Body of pancreas (tissue), 4 donors: Measurements from ENCODE around the gene RANBP3. TPM values are rescaled to one million over a fixed set of nuclear protein-coding genes. Genes with fewer than 3 reads are reported as not detected.
A peak's percentile ranks its signal among the peaks of the same experiment; 100 is the strongest.

Experiments used
- ATAC-seq: fragments of 150-250 bp; one replicate; pipeline ENCODE4 v1.9.1; 2016
- DNase-seq, 4 donors: peaks; one replicate each; pipeline ENCODE4 v3.0.0-alpha.2; 2019
- H3K27ac ChIP-seq, 4 donors: fragments of 200-600 bp; sonication (generic); 1 replicate in 3 of 4; 2 replicates in 1 of 4; pipeline versions ENCODE4 v1.5.1 to v1.6.1; 2016 to 2019; ENCODE audit warnings: mild to moderate bottlenecking in 1 of 4, mixed read lengths in 1 of 4, moderate library complexity in 1 of 4
- H3K27me3 ChIP-seq, 2 donors: fragments of 200-600 bp; sonication (generic); one replicate each; pipeline ENCODE4 v1.6.0; 2016; ENCODE audit warnings: mild to moderate bottlenecking in 1 of 2
- H3K36me3 ChIP-seq, 2 donors: fragments of 200-600 bp; sonication (generic); replicated peaks in 1 of 2; 2 replicates each; pipeline ENCODE4 v1.5.1; 2016; ENCODE audit warnings: low read depth in 2 of 2; ENCODE audit not compliant: insufficient read depth in 1 of 2
- H3K4me1 ChIP-seq: fragments of 200-600 bp; sonication (generic); one replicate; pipeline ENCODE4 v1.6.0; 2016
- H3K4me3 ChIP-seq, 2 donors: fragments of 200-600 bp; sonication (generic); 1 replicate in 1 of 2; 2 replicates in 1 of 2; pipeline ENCODE4 v1.5.1; 2016 to 2019
- H3K9me3 ChIP-seq, 3 donors: fragments of 200-600 bp; sonication (generic); 1 replicate in 2 of 3; 2 replicates in 1 of 3; pipeline ENCODE4 v1.5.1; 2016
- POLR2A ChIP-seq, 3 donors: fragments of 450-650 bp; IDR thresholded peaks; one replicate each; pipeline ENCODE4 v1.6.1; 2016; ENCODE audit warnings: antibody characterized with exemption in 3 of 3, mild to moderate bottlenecking in 2 of 3
- WGBS, 2 donors: methylation state at CpG; one replicate each; pipeline ENCODE4 v1.1.5; 2017; 5-methylcytosine and 5-hydroxymethylcytosine counted together
- intact Hi-C: fragments of 100-400 bp; cut with DNase I; formaldehyde crosslinking; loops from one replicate; pipeline ENCODE4 v1.15.1; 2023
- total RNA-seq, 2 donors: library from RNA; depleted of rRNA; stranded (reverse); fragments of >200 nt; gene quantifications; one replicate each; pipeline ENCODE4 v1.1.0, GENCODE V29; 2016
- TF ChIP-seq, protein P1 (sequence below), 7 experiments: fragments of 450-650 bp in 4 of 7; fragments of 200-600 bp in 3 of 7; sonication (generic) in 3 of 7; IDR thresholded peaks; one replicate each; pipeline ENCODE4 v1.5.1; 2016 to 2019; ENCODE audit warnings: antibody characterized with exemption in 7 of 7

RANBP3 gene
- total RNA-seq, 2 donors from 2014 or later = 62.0 to 90.0 TPM

DNA sequence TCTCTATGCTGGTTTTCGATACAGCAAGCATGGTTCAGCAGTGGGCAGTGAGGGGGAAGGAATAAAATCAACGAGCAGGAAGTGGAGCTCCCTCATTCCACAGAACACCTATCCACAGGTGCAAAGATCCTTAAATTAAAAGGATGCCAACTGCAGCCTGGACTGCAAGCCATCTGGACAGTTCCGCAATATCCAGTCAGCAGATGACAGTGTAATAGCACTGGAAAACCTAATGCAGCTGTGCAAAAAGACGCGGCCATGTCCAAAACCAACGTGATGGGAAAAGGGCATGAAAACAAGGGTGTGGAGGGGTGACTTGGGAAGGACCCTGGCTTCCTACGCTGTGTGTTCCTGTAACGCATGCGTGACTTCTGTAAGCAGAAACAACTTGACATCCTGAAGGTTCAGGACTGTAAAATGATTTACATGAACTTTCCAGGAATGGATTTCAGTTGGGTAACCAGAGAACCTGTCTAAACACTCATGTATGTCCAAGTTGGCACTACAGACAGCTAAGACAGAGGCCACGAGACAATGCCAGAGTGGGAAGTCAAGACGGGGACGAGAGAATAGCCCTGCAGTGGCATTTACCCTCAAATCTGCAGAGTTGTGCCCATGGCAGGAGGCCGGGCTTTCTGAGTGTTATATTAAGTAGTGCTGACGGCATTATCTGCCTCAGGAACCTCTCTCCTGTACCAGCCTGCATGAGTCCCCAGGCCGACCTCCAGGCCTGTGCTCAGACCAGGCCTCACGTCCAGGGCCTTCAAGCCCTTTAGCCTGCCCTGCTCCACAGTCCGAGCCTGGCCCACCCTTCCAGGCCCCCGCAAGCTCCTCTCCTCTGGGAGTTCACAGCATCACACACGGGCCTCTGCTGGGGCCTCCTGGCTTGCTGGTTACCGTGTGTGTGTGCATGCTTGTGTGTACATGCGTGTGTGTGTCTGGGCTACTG is 37.4 kb downstream of the RANBP3 start:
- intact Hi-C loops = no loop called here
- no peak overlapping the region for H3K27ac ChIP-seq
- H3K4me3 ChIP-seq = no peak overlapping the region
- whole genome bisulfite sequencing, 2 donors = 89% methylated on average over 16 to 21 of the region's 21 CpGs
- no peaks in the 10 kb centered on the region for H3K27me3 ChIP-seq
- H3K4me1 ChIP-seq = peaks cover 17% of the 10 kb centered on the region
- H3K36me3 ChIP-seq = peaks cover 0 to 6% of the 10 kb centered on the region in 2 donors
- no peak for TF ChIP-seq POLR2A (IDR thresholded peaks at IDR 0.05)
- TF ChIP-seq, protein P1, sequence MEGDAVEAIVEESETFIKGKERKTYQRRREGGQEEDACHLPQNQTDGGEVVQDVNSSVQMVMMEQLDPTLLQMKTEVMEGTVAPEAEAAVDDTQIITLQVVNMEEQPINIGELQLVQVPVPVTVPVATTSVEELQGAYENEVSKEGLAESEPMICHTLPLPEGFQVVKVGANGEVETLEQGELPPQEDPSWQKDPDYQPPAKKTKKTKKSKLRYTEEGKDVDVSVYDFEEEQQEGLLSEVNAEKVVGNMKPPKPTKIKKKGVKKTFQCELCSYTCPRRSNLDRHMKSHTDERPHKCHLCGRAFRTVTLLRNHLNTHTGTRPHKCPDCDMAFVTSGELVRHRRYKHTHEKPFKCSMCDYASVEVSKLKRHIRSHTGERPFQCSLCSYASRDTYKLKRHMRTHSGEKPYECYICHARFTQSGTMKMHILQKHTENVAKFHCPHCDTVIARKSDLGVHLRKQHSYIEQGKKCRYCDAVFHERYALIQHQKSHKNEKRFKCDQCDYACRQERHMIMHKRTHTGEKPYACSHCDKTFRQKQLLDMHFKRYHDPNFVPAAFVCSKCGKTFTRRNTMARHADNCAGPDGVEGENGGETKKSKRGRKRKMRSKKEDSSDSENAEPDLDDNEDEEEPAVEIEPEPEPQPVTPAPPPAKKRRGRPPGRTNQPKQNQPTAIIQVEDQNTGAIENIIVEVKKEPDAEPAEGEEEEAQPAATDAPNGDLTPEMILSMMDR (IDR thresholded peaks at IDR 0.05) = no peak
- ATAC-seq = no peak
- H3K9me3 ChIP-seq = no peaks in the 10 kb centered on the region
- DNase-seq = no peak

DNA sequence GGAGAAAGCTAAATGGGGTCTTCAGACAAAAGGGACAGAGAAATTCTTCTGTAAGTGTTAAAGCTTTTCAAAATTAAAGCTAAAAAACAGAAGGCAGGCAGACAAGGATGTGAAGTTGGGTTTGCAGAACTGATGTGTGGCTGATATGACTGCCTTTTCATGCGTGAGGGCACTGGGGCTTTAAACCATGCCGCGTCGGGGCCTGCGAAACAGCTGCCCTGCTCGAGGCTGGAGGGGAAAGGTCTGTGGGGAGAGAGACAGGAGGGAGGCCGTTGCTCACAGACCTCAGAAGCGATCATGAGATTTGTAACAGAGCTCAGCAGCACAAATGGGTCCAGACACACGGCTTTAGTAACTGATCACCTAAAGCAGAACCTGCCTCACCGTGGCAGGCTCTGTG is 40.4 kb downstream of the RANBP3 start:
- Histone ChIP-seq H3K4me3 (no peak overlapping the region), H3K27me3 (no peaks in the 10 kb centered on the region), H3K4me1 (peaks cover 21% of the 10 kb centered on the region), H3K9me3 (no peaks in the 10 kb centered on the region), H3K27ac (no peak overlapping the region), H3K36me3 (peaks cover 0 to 6% of the 10 kb centered on the region in 2 donors)
- intact Hi-C loops = no loop called here
- no peak for ATAC-seq
- no peak for DNase-seq
- WGBS, 2 donors = 79 to 84% methylated on average over 10 of the region's 10 CpGs
- TF ChIP-seq POLR2A (IDR thresholded peaks at IDR 0.05) = no peak
- TF ChIP-seq, protein P1 (IDR thresholded peaks at IDR 0.05) = no peak

DNA sequence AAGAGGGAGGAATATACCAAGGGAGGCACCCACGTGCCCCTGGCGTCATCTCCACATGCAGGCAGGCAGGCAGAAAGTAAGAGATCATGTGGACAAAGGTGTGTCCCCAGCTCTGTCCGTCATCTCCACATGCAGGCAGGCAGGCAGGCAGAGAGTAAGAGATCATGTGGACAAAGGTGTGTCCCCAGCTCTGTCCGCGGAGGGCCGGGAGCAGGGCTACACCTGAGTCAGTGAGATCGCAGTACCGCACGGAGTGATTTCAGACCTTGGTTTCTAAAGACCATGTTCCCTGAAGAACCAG is 41.7 kb downstream of the RANBP3 start:
- TF ChIP-seq, protein P1 (IDR thresholded peaks at IDR 0.05) = no peak
- TF ChIP-seq POLR2A (IDR thresholded peaks at IDR 0.05) = no peak
- H3K27me3 ChIP-seq = no peaks in the 10 kb centered on the region
- H3K4me1 ChIP-seq = peaks cover 21% of the 10 kb centered on the region
- no peak overlapping the region for H3K27ac ChIP-seq
- peak in 1 of 4 donors; percentile 28 for DNase-seq
- H3K9me3 ChIP-seq = no peaks in the 10 kb centered on the region
- intact Hi-C loops = no loop called here
- ATAC-seq = no peak
- H3K4me3 ChIP-seq = no peak overlapping the region
- 79 to 86% methylated on average over 7 to 9 of the region's 9 CpGs for WGBS, 2 donors
- peaks cover under 1 to 8% of the 10 kb centered on the region in 2 donors for H3K36me3 ChIP-seq

DNA sequence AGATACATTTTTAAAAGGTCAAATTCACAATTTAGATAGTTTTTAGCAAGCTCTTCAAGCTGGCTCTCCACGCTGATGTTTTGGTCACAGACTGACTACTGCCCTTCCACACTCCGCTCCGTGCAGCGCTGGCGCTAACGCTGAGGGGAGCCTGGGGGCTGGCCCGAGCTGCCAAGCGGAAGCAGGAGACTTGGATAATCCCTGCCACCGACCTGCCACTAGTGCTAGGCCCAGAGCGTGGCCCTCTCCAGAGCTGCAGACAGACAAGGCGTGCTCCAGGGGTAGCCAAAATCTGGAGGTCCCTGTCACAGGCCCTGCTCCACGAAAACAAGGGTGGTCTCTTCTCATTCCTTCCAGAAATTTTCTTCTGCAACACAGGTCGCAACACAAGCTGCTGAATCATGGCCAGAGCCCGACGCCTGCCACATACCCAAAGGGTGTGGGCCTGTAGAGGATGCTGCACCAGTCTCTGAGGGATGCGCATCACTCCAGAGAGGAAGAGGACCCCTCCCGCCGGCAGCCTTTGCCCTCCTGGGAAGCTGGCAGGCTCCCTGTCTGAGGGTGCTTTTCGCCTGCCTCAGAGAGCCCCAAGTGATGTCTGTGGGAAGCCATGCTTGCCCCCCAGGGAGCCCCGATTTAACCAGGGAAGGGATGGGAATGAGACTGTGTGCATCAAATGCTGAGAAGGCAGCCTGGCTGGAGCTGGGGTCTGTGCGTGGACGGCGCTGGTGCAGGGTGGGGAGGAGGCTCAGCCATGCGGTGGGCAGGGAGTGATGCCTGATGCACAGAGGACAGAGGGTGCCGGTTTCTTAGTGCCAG is 42.3 kb downstream of the RANBP3 start:
- ATAC-seq (no peak), DNase-seq (no peak)
- H3K27me3 ChIP-seq = no peaks in the 10 kb centered on the region
- peak overlapping the region in 2 of 4 donors; percentile 7 to 18 for H3K27ac ChIP-seq
- H3K4me1 ChIP-seq = peaks cover 21% of the 10 kb centered on the region
- no peaks in the 10 kb centered on the region for H3K9me3 ChIP-seq
- no peak overlapping the region for H3K4me3 ChIP-seq
- intact Hi-C loops = no loop called here
- TF ChIP-seq POLR2A (IDR thresholded peaks at IDR 0.05) = no peak
- TF ChIP-seq, protein P1 (IDR thresholded peaks at IDR 0.05) = no peak
- 84 to 92% methylated on average over 15 to 25 of the region's 25 CpGs for WGBS, 2 donors
- H3K36me3 ChIP-seq = peaks cover 6 to 9% of the 10 kb centered on the region in 2 donors
